Tibial nerve (tissue), 3 donors: Measurements from ENCODE around the gene CCDC69.

ENCODE experiments used
- EP300 ChIP-seq, 2 donors: sonication (generic); formaldehyde crosslinking; IDR thresholded peaks; one replicate each; pipeline ENCODE4 v1.6.1; 2017; ENCODE audit warnings: antibody characterized with exemption in 2 of 2, mild to moderate bottlenecking in 1 of 2
- POLR2A ChIP-seq, 2 donors: fragments of 450-650 bp; IDR thresholded peaks; one replicate each; pipeline ENCODE4 v1.6.1; 2017; ENCODE audit warnings: antibody characterized with exemption in 2 of 2, mild to moderate bottlenecking in 2 of 2, moderate library complexity in 2 of 2

DNA sequence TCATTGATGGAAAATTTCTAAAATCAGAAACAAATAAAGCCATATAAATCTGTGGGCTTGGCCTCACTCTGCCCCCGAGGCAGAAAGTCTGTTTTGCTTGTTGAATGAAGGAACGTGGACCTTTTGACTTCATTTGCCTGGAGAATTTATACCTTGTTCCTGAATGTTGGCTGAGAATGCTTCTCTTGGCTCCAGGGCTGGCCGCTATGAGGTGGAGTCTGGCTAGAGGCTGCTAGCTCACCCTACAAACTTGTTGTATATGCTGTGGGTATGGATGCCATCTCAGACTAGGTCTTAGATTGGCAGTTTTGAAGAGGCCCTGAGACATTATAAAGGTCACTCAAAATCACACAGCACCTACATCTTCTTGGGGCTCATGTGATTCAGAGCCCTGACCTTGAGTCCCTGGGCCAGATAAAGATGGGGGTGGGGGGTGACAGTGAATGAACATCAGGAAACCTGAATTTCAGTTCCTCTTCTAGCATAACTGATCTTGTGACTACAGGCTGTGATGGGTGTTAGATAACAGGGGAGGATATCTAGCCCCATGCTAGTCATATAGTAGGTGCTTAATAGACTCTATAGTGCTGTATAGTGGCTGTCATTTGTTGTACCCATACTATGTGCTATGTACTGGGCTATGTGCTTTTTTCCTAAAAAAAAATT lies 31.9 kb upstream of the CCDC69 start:
- TF ChIP-seq POLR2A (IDR thresholded peaks at IDR 0.05) = no peak
- TF ChIP-seq EP300 (IDR thresholded peaks at IDR 0.05) = no peak
